DMS114 treated with DMSO at 0.1 percent for 48 hours (cell line): ENCODE measurements around the gene SLCO4A1.

Experiments used
- DNase-seq: peaks from one replicate; lab custom pipeline; 2025; ENCODE audit not compliant: unreplicated experiment; lab: John Stamatoyannopoulos, UW

SLCO4A1 gene

GRCh38 chr20:62650551-62651284, 8.4 kb downstream of the SLCO4A1 start:
- DNase-seq: no peak

GRCh38 chr20:62651285-62652021, 9.2 kb downstream of the SLCO4A1 start:
- no peak for DNase-seq

DNA sequence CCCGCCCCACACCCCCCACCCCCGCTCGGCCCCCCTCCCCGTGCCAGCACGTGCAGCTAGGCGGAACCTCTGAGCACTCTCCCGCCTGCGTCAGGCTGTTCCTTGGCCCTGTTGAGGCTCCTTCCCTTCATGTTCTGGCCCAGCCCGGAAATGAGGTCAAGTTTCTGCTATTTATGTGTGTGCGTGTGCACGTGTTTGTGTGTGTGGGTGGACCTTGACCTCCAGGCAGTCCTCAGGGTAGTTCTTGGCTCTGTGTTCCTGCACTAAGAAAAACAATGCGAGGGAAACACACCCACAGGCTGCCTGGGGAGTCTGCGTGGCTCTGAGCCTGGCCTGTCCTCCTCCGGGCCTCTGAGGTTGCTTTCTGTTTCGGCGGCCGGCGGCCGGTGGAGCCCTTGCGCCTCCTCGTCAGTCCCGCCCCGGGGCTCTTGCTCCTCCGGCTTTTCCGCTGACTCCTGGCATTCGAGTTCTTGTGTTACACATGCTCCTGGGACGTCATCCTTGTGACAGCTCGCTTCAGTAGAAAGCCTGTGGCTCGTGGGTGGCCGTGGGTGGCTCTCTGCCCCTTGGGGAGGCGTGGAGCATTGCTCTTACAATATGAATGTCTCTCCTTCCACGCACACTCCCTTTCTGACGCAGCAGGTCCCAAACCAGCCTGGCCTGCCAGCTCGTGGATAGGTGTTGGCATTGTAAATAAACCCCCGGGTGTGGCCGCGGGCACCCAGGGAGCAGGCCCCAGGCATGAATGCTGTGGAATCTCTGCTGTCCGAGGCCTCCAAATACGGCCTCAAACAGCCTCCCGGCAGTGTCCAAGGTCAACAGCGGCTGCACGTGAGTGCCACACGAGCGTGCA, 10.0 kb downstream of the SLCO4A1 start:
- no peak for DNase-seq

- DNase-seq: no peak
Observed at GRCh38 chr20:62652894-62653305, 10.6 kb downstream of the SLCO4A1 start.

DNA sequence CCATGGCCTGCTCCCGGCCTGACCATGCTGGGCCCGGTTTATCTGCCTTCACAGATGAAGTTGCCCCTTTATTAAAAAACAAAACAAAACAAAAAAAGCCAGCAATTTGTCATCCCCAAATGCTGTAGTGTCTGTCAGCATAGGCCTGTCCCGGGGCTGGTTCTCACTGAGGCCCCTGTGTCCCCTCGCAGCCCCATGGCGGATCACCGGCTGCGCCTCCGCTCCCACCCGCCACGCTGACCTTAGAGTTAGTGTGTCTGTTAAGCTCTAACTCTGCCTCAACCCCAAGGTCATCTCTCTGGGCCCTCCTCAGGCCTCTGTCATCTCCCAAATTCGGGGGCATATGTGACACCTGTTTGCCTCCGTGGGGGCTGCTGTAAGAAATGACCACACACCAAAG, 11.1 kb downstream of the SLCO4A1 start:
- no peak for DNase-seq

DNA sequence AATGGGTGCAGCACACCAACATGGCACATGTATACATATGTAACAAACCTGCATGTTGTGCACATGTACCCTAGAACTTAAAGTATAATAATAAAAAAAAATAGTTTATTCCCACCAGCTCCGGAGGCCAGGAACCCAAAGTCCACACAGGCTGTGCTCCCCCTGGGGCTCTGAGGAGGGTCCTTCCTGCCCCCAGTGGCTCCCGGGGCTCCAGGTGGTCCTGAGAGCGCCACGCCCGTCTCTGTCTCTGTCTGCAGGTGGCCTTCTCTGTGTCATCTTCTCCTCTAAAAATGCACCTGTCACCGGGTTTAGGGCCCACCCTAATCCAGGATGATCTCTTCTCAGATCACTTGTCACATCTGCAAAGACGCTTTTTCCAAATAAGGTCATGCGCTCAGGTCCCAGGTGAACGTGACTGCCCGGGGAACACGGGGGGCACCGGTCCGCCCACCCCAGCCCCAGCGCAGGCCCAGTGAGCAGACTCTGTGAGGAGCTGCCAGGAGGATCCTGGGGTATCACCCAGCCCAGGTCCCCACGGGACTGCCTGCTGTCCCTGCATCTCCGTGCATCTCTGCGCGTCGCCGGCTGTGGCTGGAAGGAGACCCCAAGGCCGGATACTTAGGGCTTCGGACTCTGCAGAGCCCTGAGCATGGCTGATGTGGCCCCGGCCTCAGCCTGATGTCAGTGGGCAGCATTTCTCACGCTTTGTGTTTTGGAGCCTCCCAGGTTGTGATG, 11.8 kb downstream of the SLCO4A1 start:
- DNase-seq: no peak

DNA sequence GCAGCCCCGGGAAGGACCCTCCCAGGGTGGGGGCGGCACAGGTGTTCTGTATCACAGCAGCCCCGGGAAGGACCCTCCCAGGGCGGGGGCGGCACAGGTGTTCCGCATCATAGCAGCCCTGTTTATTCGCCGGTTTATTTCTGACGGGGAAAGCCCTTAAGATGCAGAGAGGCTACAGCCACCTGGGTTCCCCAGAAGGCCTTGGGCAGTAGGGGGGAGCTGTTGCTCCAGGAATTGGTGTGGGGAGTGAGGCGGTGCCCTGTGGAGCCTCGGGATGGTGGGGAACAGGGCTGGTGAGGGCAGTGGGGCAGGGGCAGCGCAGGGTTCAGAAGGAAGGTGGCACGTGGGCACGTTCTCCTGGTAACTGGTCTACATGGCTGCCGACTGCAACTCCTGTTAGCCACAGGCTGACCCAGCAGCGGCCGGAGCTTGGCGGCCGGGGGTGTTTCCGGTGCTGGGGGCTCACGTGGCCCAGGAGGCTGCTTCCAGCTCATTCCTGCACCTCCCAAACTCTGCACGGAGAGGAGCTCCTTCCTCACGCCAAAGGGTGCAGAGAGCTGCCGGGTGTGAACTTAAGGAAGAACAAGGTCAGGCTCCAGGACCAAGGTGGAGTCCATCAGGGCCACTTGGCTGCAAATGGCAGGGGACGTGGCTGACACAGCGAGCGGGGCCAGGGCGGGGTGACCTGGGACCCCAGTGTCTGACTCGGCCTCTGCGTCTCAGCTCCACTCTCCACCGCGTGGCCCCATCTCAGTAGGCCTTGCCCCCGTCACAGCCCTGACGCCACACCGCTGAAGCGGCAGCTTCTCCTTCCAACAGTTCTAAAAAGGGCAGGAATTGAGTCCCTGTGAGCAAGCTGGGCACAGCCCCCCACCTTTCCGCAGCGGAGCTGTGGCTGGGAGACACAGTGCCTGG, 13.2 kb downstream of the SLCO4A1 start:
- no peak for DNase-seq

DNA sequence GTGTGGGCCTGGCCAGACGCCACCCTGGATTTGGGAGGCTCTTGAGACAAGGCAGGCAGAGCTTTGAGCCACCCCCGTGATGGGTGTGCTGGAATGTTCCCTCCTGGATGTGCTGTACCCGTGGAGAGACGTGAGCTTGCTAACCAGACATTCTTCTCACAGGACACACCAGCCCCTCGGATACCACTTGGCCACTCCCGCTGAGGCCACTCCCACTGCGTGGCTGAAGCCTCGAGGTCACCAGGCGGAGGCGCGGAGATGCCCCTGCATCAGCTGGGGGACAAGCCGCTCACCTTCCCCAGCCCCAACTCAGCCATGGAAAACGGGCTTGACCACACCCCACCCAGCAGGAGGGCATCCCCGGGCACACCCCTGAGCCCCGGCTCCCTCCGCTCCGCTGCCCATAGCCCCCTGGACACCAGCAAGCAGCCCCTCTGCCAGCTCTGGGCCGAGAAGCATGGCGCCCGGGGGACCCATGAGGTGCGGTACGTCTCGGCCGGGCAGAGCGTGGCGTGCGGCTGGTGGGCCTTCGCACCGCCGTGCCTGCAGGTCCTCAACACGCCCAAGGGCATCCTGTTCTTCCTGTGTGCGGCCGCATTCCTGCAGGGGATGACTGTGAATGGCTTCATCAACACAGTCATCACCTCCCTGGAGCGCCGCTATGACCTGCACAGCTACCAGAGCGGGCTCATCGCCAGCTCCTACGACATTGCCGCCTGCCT, 14.1 kb downstream of the SLCO4A1 start:
- no peak for DNase-seq

- DNase-seq: no peak
Observed at GRCh38 chr20:62656919-62657588, 14.8 kb downstream of the SLCO4A1 start.

DNA sequence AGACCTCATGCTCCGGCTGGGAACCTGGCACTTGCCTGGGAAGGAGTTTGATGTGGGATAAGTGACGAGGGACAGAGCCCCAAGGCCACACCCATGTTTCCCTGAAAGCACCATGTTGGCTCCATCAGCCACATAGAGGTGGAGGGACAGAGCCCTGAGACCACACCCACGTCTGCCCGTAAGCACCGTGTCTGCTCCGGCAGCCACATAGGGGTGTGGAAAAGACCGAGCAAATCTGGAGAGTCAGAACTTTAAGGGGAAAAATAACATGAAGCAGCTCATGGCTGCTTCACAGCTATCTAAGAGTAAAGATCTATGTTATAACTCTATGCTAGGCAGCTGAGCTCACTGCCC, 15.3 kb downstream of the SLCO4A1 start:
- DNase-seq: no peak

- no peak for DNase-seq
Observed at GRCh38 chr20:62657956-62658355, 15.7 kb downstream of the SLCO4A1 start.

GRCh38 chr20:62658593-62659178, 16.4 kb downstream of the SLCO4A1 start:
- DNase-seq: no peak

GRCh38 chr20:62659488-62660239, 17.4 kb downstream of the SLCO4A1 start:
- no peak for DNase-seq

DNA sequence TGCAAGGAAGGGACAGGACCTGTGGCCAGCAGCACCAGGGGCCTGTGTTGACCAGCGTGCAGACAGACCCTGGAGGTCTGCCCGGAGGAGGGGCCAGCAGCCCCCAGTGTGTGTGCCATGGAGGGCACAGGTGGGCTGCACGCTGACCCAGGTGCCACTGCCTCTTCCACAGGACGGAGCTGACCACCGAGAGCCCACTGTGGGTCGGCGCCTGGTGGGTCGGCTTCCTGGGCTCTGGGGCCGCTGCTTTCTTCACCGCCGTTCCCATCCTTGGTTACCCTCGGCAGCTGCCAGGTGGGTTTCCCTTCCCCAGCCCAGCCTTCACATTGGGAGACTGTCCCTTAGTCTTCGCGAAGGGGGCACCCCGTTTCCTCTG, 17.9 kb downstream of the SLCO4A1 start:
- no peak for DNase-seq

GRCh38 chr20:62660768-62661167, 18.5 kb downstream of the SLCO4A1 start:
- no peak for DNase-seq

DNA sequence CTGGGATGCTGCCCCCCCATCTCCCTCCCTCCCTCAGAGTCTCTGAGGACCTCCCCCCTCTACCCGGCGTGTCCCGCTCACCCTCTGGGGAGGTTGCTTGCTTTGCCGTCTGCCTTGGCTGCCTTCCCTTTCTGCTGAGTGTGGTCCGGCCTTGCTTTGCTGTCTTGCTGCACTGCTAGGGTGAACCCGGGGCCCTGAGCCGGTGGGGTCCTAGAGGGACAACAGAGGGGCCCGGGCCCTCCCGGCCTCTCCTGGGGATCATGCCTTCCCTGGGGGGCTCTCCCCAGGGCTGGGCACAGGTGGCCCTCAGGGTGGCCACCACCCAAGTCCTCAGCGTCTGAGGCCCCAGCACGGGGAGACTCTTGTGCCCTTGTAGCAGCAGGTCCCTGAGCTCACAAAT, 19.3 kb downstream of the SLCO4A1 start:
- no peak for DNase-seq

GRCh38 chr20:62662422-62662821, 20.1 kb downstream of the SLCO4A1 start:
- no peak for DNase-seq
